ENCODE measurements around the gene PACRG.

The PACRG gene

GRCh38 chr6:162821102-162821501 lies 93.3 kb downstream of the PACRG start:
- no peak for TF ChIP-seq FOXP2 (optimal IDR thresholded peaks at IDR 0.05; ENCODE audit: borderline replicate concordance, extremely low read depth, extremely low read length, insufficient read depth)
- no peak for TF ChIP-seq SIN3A (IDR thresholded peaks at IDR 0.05; ENCODE audit: borderline replicate concordance, insufficient read depth, low read length)
- no peak for TF ChIP-seq TAF1 (IDR thresholded peaks at IDR 0.05; ENCODE audit: borderline replicate concordance, insufficient read depth, low read length)
- TF ChIP-seq REST (IDR thresholded peaks at IDR 0.05; ENCODE audit: insufficient read depth in 1 of 2, low read depth in 2 of 2, low read length in 2 of 2) = no peak
- TF ChIP-seq POLR2AphosphoS5 (IDR thresholded peaks at IDR 0.05; ENCODE audit: low read depth, low read length) = no peak

GRCh38 chr6:162825597-162825996 lies 97.8 kb downstream of the PACRG start:
- TF ChIP-seq REST (IDR thresholded peaks at IDR 0.05; ENCODE audit: insufficient read depth in 1 of 2, low read depth in 2 of 2, low read length in 2 of 2) (no peak), TAF1 (IDR thresholded peaks at IDR 0.05; ENCODE audit: borderline replicate concordance, insufficient read depth, low read length) (no peak), SIN3A (IDR thresholded peaks at IDR 0.05; ENCODE audit: borderline replicate concordance, insufficient read depth, low read length) (no peak), POLR2AphosphoS5 (IDR thresholded peaks at IDR 0.05; ENCODE audit: low read depth, low read length) (no peak), FOXP2 (optimal IDR thresholded peaks at IDR 0.05; ENCODE audit: borderline replicate concordance, extremely low read depth, extremely low read length, insufficient read depth) (no peak)

GRCh38 chr6:162829013-162829742 lies 101.4 kb downstream of the PACRG start:
- TF ChIP-seq FOXP2 (optimal IDR thresholded peaks at IDR 0.05; ENCODE audit: borderline replicate concordance, extremely low read depth, extremely low read length, insufficient read depth) (no peak), POLR2AphosphoS5 (IDR thresholded peaks at IDR 0.05; ENCODE audit: low read depth, low read length) (no peak), SIN3A (IDR thresholded peaks at IDR 0.05; ENCODE audit: borderline replicate concordance, insufficient read depth, low read length) (no peak), REST (IDR thresholded peaks at IDR 0.05; ENCODE audit: insufficient read depth in 1 of 2, low read depth in 2 of 2, low read length in 2 of 2) (no peak), TAF1 (IDR thresholded peaks at IDR 0.05; ENCODE audit: borderline replicate concordance, insufficient read depth, low read length) (no peak)

- TF ChIP-seq TAF1 (IDR thresholded peaks at IDR 0.05; ENCODE audit: borderline replicate concordance, insufficient read depth, low read length) (no peak), SIN3A (IDR thresholded peaks at IDR 0.05; ENCODE audit: borderline replicate concordance, insufficient read depth, low read length) (no peak), FOXP2 (optimal IDR thresholded peaks at IDR 0.05; ENCODE audit: borderline replicate concordance, extremely low read depth, extremely low read length, insufficient read depth) (no peak), REST (IDR thresholded peaks at IDR 0.05; ENCODE audit: insufficient read depth in 1 of 2, low read depth in 2 of 2, low read length in 2 of 2) (no peak), POLR2AphosphoS5 (IDR thresholded peaks at IDR 0.05; ENCODE audit: low read depth, low read length) (no peak)
These were observed 106.0 kb downstream of the PACRG start for GRCh38 chr6:162833776-162834175.
